ENCODE measurements around the gene WDR86. TPM values are rescaled to one million over a fixed set of nuclear protein-coding genes. Genes with fewer than 3 reads are reported as not detected.

Gene WDR86
- total RNA-seq, 1 experiment from 2014 or later = 24.4 TPM

DNA sequence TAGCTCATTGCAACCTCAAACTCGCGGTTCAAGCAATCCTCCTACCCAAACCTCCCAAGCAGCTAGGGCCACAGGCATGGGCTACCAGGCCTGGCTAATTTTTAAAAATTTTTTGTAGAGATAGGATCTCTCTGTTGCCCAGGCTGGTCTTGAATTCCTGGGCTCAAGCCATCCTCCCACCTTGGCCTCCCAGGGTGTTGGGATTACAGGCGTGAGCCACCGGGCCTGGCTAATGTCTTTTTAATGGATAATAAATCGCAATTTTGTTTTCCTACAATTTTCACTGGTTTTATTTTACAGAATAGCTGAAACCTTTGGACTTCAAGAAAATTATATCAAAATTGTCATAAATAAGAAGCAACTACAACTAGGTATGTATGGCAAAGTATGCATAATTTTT is 57.3 kb downstream of the WDR86 start:
- Mint-ChIP-seq H3K4me1 (no peaks in the 10 kb centered on the region), H3K4me3 (no peak overlapping the region), H3K36me3 (peaks cover 51% of the 10 kb centered on the region), H3K27ac (no peak overlapping the region), H3K9me3 (no peaks in the 10 kb centered on the region), H3K27me3 (ENCODE audit: low read depth) (no peaks in the 10 kb centered on the region)
- POLR2A ChIA-PET = interaction anchor here (0.7 kb wide), 1 partner anchor 37 kb away, joined by 3 read pairs; no protein-coding TSS in a partner anchor
- TF ChIP-seq, protein P1, sequence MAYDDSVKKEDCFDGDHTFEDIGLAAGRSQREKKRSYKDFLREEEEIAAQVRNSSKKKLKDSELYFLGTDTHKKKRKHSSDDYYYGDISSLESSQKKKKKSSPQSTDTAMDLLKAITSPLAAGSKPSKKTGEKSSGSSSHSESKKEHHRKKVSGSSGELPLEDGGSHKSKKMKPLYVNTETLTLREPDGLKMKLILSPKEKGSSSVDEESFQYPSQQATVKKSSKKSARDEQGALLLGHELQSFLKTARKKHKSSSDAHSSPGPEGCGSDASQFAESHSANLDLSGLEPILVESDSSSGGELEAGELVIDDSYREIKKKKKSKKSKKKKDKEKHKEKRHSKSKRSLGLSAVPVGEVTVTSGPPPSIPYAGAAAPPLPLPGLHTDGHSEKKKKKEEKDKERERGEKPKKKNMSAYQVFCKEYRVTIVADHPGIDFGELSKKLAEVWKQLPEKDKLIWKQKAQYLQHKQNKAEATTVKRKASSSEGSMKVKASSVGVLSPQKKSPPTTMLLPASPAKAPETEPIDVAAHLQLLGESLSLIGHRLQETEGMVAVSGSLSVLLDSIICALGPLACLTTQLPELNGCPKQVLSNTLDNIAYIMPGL (CRISPR knock-in tag; IDR thresholded peaks at IDR 0.05) = no peak
- TF ChIP-seq EMX1 (CRISPR knock-in tag; IDR thresholded peaks at IDR 0.05) = no peak
- no peak for TF ChIP-seq KAT7 (CRISPR knock-in tag; IDR thresholded peaks at IDR 0.05; ENCODE audit: borderline replicate concordance)
- DNase-seq (ENCODE audit: low spot score) (no peak), ATAC-seq (no peak)
- CTCF ChIA-PET = interaction anchor here (0.6 to 5.8 kb wide), 6 partner anchors 10 to 318 kb away, joined by 3 to 71 read pairs (median 19); partner anchors contain the start of gene NUB1

DNA sequence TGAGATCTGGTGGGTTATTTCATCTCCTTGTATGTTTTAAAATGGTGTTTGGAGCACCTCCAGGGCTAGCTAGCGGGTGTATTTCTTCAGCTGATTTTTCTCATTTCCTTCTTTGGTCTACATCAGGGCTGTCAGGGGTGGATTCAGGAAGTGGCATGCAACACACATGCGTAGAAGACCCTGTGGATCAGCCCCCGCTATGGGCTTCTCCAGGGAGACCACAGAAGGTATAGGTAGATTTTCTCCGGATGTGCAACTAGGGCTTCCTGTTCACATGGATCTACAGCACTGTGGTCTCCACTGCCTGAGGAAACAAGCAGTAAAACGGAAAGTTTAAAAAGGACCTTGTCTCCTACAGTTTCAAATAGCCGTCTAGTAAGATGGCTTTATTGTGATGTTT is 57.9 kb downstream of the WDR86 start:
- Mint-ChIP-seq H3K4me3 (no peak overlapping the region), H3K9me3 (no peaks in the 10 kb centered on the region), H3K4me1 (no peaks in the 10 kb centered on the region), H3K36me3 (peaks cover 49% of the 10 kb centered on the region), H3K27ac (no peak overlapping the region), H3K27me3 (ENCODE audit: low read depth) (no peaks in the 10 kb centered on the region)
- TF ChIP-seq TEAD1 (CRISPR knock-in tag; IDR thresholded peaks at IDR 0.05) (no peak), ESRRA (CRISPR knock-in tag; IDR thresholded peaks at IDR 0.05; ENCODE audit: borderline replicate concordance) (no peak), SOX15 (CRISPR knock-in tag; IDR thresholded peaks at IDR 0.05) (no peak)
- TF ChIP-seq, protein P2, sequence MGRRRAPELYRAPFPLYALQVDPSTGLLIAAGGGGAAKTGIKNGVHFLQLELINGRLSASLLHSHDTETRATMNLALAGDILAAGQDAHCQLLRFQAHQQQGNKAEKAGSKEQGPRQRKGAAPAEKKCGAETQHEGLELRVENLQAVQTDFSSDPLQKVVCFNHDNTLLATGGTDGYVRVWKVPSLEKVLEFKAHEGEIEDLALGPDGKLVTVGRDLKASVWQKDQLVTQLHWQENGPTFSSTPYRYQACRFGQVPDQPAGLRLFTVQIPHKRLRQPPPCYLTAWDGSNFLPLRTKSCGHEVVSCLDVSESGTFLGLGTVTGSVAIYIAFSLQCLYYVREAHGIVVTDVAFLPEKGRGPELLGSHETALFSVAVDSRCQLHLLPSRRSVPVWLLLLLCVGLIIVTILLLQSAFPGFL (CRISPR knock-in tag; IDR thresholded peaks at IDR 0.05; ENCODE audit: borderline replicate concordance) = no peak
- ChIA-PET CTCF (interaction anchor here (0.8 to 5.8 kb wide), 15 partner anchors 8 to 137 kb away, joined by 3 to 71 read pairs (median 6); partner anchors contain the start of genes ABCF2, CRYGN and NUB1), POLR2A (interaction anchor here (0.7 kb wide), 1 partner anchor 37 kb away, joined by 3 read pairs; no protein-coding TSS in a partner anchor)
- no peak for ATAC-seq
- DNase-seq (ENCODE audit: low spot score) = no peak

DNA sequence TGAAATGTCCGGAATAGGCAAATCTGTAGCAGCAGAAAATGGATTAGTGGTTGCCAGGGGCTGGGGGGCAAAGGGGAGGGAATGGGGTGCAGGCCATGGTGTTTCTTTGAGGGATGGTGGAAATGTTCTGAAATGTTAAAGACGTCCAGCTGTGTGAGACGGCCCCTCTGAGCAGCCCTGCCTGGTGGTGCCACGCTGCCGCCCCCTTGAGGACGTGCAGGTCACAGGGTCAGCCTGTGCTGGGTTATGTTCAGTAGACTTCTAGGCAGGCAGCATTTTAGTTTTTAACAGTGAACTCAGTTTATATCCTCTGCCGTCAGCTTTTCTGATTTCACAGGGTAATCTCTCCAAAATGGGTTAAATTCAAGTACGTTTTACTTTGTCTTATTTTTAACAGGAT is 58.8 kb downstream of the WDR86 start:
- Mint-ChIP-seq H3K9me3 (no peaks in the 10 kb centered on the region), H3K4me1 (no peaks in the 10 kb centered on the region), H3K27me3 (ENCODE audit: low read depth) (no peaks in the 10 kb centered on the region), H3K27ac (no peak overlapping the region), H3K4me3 (no peak overlapping the region), H3K36me3 (peaks cover 47% of the 10 kb centered on the region)
- ATAC-seq = peak; percentile 96
- peak; percentile 75 for DNase-seq (ENCODE audit: low spot score)
- TF ChIP-seq, protein P2 (CRISPR knock-in tag; IDR thresholded peaks at IDR 0.05; ENCODE audit: borderline replicate concordance) = no peak
- TF ChIP-seq, protein P3, sequence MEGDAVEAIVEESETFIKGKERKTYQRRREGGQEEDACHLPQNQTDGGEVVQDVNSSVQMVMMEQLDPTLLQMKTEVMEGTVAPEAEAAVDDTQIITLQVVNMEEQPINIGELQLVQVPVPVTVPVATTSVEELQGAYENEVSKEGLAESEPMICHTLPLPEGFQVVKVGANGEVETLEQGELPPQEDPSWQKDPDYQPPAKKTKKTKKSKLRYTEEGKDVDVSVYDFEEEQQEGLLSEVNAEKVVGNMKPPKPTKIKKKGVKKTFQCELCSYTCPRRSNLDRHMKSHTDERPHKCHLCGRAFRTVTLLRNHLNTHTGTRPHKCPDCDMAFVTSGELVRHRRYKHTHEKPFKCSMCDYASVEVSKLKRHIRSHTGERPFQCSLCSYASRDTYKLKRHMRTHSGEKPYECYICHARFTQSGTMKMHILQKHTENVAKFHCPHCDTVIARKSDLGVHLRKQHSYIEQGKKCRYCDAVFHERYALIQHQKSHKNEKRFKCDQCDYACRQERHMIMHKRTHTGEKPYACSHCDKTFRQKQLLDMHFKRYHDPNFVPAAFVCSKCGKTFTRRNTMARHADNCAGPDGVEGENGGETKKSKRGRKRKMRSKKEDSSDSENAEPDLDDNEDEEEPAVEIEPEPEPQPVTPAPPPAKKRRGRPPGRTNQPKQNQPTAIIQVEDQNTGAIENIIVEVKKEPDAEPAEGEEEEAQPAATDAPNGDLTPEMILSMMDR (IDR thresholded peaks at IDR 0.05) = peak; percentile 53
- ChIA-PET POLR2A (no interaction called here), CTCF (interaction anchor here (0.6 to 5.8 kb wide), 26 partner anchors 9 to 411 kb away, joined by 3 to 71 read pairs (median 4); partner anchors contain the start of genes ABCF2, CRYGN and NUB1)

DNA sequence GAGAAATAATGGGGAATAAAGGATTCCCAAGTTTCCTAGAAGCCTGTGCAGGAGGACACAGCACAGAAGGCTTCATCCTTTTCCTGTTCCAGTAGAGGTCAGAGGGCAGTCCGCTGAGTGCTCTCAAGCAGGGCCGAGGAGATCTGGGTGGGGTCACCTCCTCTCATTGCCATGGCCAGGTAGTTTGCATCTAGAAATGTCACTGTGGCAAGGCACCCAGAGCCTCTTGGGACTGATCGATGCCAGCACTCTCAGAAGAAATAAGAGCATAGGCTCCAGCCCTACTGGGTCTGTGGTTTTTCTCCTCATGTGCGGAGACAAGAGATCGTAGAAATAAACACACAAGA is 60.4 kb downstream of the WDR86 start:
- Mint-ChIP-seq H3K4me3 (no peak overlapping the region), H3K27me3 (ENCODE audit: low read depth) (no peaks in the 10 kb centered on the region), H3K36me3 (peaks cover 40% of the 10 kb centered on the region), H3K9me3 (no peaks in the 10 kb centered on the region), H3K27ac (peak overlapping the region; percentile 15; the same call in 1 of the 2 replicates), H3K4me1 (no peaks in the 10 kb centered on the region)
- DNase-seq (ENCODE audit: low spot score) = no peak
- no peak for TF ChIP-seq FOXP1 (CRISPR knock-in tag; IDR thresholded peaks at IDR 0.05; ENCODE audit: borderline replicate concordance)
- no peak for TF ChIP-seq SOX15 (CRISPR knock-in tag; IDR thresholded peaks at IDR 0.05)
- TF ChIP-seq, protein P4, sequence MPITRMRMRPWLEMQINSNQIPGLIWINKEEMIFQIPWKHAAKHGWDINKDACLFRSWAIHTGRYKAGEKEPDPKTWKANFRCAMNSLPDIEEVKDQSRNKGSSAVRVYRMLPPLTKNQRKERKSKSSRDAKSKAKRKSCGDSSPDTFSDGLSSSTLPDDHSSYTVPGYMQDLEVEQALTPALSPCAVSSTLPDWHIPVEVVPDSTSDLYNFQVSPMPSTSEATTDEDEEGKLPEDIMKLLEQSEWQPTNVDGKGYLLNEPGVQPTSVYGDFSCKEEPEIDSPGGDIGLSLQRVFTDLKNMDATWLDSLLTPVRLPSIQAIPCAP (CRISPR knock-in tag; IDR thresholded peaks at IDR 0.05) = no peak
- TF ChIP-seq ZNF416 (CRISPR knock-in tag; IDR thresholded peaks at IDR 0.05) = no peak
- TF ChIP-seq, protein P5, sequence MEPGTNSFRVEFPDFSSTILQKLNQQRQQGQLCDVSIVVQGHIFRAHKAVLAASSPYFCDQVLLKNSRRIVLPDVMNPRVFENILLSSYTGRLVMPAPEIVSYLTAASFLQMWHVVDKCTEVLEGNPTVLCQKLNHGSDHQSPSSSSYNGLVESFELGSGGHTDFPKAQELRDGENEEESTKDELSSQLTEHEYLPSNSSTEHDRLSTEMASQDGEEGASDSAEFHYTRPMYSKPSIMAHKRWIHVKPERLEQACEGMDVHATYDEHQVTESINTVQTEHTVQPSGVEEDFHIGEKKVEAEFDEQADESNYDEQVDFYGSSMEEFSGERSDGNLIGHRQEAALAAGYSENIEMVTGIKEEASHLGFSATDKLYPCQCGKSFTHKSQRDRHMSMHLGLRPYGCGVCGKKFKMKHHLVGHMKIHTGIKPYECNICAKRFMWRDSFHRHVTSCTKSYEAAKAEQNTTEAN (CRISPR knock-in tag; IDR thresholded peaks at IDR 0.05) = no peak
- TF ChIP-seq RORB (CRISPR knock-in tag; IDR thresholded peaks at IDR 0.05) = no peak
- no peak for TF ChIP-seq HMGA2 (CRISPR knock-in tag; IDR thresholded peaks at IDR 0.05)
- TF ChIP-seq NR2C2 (CRISPR knock-in tag; IDR thresholded peaks at IDR 0.05) = no peak
- no peak for ATAC-seq
- POLR2A ChIA-PET = no interaction called here
- CTCF ChIA-PET = interaction anchor here (3.4 to 5.8 kb wide), 2 partner anchors 33 to 39 kb away, joined by 41 to 71 read pairs; no protein-coding TSS in a partner anchor
